Type B pancreatic cell (in vitro differentiated cells): ENCODE measurements around the gene CLASP1. TPM values are rescaled to one million over a fixed set of nuclear protein-coding genes. Genes with fewer than 3 reads are reported as not detected.

ENCODE experiments used
- DNase-seq: peaks from one replicate; pipeline ENCODE4 v3.0.0; 2021; ENCODE audit warnings: mixed read lengths; ENCODE audit not compliant: unreplicated experiment; ENCODE audit errors: extremely low spot score
- H3K27ac Mint-ChIP-seq: 2 replicates; pipeline ENCODE4 v1.8.0; 2021; ENCODE audit warnings: mild to moderate bottlenecking, mixed read lengths
- H3K27me3 Mint-ChIP-seq: 2 replicates; pipeline ENCODE4 v1.8.0; 2021; ENCODE audit warnings: mixed read lengths
- H3K36me3 Mint-ChIP-seq: 2 replicates; pipeline ENCODE4 v1.8.0; 2021; ENCODE audit warnings: mixed read lengths
- H3K4me1 Mint-ChIP-seq: one replicate; pipeline ENCODE4 v1.8.0; 2021; ENCODE audit warnings: mixed read lengths; ENCODE audit not compliant: unreplicated experiment
- H3K4me3 Mint-ChIP-seq: 2 replicates; pipeline ENCODE4 v1.8.0; 2021; ENCODE audit warnings: mild to moderate bottlenecking, mixed read lengths
- H3K9me3 Mint-ChIP-seq: 2 replicates; pipeline ENCODE4 v1.8.0; 2021; ENCODE audit warnings: mixed read lengths
- total RNA-seq: library from RNA; stranded (reverse); gene quantifications from 2 replicates; pipeline ENCODE4 v1.2.1, GENCODE V29; 2021; ENCODE audit warnings: low replicate concordance
- TF ChIP-seq, protein P1 (sequence below): fragments of 200-600 bp; sonication (generic); conservative IDR thresholded peaks from 2 replicates; pipeline ENCODE4 v1.5.0; 2021; ENCODE audit warnings: antibody characterized with exemption, mild to moderate bottlenecking

CLASP1 gene
- total RNA-seq, 1 donor from 2014 or later: 74.6 TPM

GRCh38 chr2:121519153-121519552 lies 130.1 kb downstream of the CLASP1 start:
- H3K36me3 Mint-ChIP-seq: peaks cover 19% of the 10 kb centered on the region

GRCh38 chr2:121513597-121514333 lies 135.5 kb downstream of the CLASP1 start:
- DNase-seq: no peak
- Mint-ChIP-seq H3K36me3 (peaks cover 33% of the 10 kb centered on the region), H3K9me3 (no peaks in the 10 kb centered on the region), H3K4me3 (no peak overlapping the region), H3K4me1 (no peaks in the 10 kb centered on the region), H3K27me3 (no peaks in the 10 kb centered on the region), H3K27ac (no peak overlapping the region)
- TF ChIP-seq, protein P1, sequence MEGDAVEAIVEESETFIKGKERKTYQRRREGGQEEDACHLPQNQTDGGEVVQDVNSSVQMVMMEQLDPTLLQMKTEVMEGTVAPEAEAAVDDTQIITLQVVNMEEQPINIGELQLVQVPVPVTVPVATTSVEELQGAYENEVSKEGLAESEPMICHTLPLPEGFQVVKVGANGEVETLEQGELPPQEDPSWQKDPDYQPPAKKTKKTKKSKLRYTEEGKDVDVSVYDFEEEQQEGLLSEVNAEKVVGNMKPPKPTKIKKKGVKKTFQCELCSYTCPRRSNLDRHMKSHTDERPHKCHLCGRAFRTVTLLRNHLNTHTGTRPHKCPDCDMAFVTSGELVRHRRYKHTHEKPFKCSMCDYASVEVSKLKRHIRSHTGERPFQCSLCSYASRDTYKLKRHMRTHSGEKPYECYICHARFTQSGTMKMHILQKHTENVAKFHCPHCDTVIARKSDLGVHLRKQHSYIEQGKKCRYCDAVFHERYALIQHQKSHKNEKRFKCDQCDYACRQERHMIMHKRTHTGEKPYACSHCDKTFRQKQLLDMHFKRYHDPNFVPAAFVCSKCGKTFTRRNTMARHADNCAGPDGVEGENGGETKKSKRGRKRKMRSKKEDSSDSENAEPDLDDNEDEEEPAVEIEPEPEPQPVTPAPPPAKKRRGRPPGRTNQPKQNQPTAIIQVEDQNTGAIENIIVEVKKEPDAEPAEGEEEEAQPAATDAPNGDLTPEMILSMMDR: no peak

More at GRCh38 chr2:121519153-121519552, 130.1 kb downstream of the CLASP1 start:
- Mint-ChIP-seq H3K4me1 (peaks cover 6% of the 10 kb centered on the region), H3K9me3 (no peaks in the 10 kb centered on the region), H3K4me3 (no peak overlapping the region), H3K27me3 (no peaks in the 10 kb centered on the region), H3K27ac (peak overlapping the region; percentile 50)
- TF ChIP-seq, protein P1: no peak
- no peak for DNase-seq

DNA sequence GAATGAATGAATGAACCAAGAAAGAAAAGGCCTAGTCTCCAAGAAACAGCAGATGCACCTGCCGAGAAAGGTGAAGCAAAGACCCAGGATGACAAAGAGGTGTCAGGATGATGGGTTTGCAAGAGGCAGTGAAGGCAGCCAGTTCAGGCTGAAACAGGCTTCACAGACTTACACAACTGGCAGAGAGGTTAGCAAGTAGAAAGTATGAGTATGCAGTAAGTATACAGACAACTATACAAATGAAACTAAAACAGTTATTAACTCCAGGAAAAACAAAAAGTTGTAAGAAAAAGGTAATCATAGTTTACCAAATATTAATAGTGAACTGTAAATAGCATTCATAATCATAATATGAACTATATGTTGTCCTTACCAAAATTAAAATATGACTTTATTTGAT lies 138.4 kb downstream of the CLASP1 start:
- H3K9me3 Mint-ChIP-seq: no peaks in the 10 kb centered on the region
- H3K36me3 Mint-ChIP-seq: peaks cover 47% of the 10 kb centered on the region
- H3K27ac Mint-ChIP-seq: no peak overlapping the region

DNA sequence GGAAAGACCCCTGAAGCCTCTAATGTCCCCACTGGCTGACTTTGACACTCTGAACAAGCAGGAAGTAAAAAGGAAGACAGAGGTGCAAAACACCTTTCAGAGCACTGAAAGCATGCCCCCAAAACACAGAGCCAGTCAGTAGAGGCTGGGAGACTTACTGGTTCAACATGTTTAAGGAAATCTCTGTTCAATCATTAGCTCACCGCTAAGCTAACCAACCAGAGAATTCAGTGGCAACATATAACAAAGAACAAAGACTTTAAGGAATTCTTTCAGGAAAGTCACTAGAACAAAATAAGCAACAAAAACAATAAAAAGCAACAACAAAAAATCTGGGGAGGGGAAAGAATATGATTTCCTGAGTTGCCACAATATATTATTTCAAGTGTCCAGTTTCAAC lies 142.6 kb downstream of the CLASP1 start:
- peaks cover 54% of the 10 kb centered on the region for H3K36me3 Mint-ChIP-seq
- no peaks in the 10 kb centered on the region for H3K9me3 Mint-ChIP-seq
- H3K27ac Mint-ChIP-seq: peak overlapping the region; percentile 42
- TF ChIP-seq, protein P1: no peak
- no peak overlapping the region for H3K4me3 Mint-ChIP-seq
- H3K27me3 Mint-ChIP-seq: no peaks in the 10 kb centered on the region
- DNase-seq: no peak
- peaks cover 8% of the 10 kb centered on the region for H3K4me1 Mint-ChIP-seq

More for the DNA sequence above, 138.4 kb downstream of the CLASP1 start:
- H3K4me3 Mint-ChIP-seq: no peak overlapping the region
- H3K27me3 Mint-ChIP-seq: no peaks in the 10 kb centered on the region
- DNase-seq: no peak
- TF ChIP-seq, protein P1: no peak
- H3K4me1 Mint-ChIP-seq: no peaks in the 10 kb centered on the region

GRCh38 chr2:121505986-121506586 lies 143.2 kb downstream of the CLASP1 start:
- Mint-ChIP-seq H3K4me1 (peaks cover 8% of the 10 kb centered on the region), H3K27me3 (no peaks in the 10 kb centered on the region), H3K4me3 (no peak overlapping the region), H3K36me3 (peaks cover 56% of the 10 kb centered on the region), H3K9me3 (no peaks in the 10 kb centered on the region), H3K27ac (no peak overlapping the region)
- TF ChIP-seq, protein P1: no peak
- DNase-seq: no peak
